HL-60/S4 treated with retinoic acid at 250 ng/mL for 4 days and 3 days (cell line): Measurements from ENCODE around the gene EYS.

Source experiments
- in situ Hi-C: fragments of 300-500 bp; cut with MboI; formaldehyde crosslinking; loops from 2 replicates; pipeline ENCODE4 v1.7.0; 2022; ENCODE audit warnings: low sequenced_read_pairs

Gene EYS

DNA sequence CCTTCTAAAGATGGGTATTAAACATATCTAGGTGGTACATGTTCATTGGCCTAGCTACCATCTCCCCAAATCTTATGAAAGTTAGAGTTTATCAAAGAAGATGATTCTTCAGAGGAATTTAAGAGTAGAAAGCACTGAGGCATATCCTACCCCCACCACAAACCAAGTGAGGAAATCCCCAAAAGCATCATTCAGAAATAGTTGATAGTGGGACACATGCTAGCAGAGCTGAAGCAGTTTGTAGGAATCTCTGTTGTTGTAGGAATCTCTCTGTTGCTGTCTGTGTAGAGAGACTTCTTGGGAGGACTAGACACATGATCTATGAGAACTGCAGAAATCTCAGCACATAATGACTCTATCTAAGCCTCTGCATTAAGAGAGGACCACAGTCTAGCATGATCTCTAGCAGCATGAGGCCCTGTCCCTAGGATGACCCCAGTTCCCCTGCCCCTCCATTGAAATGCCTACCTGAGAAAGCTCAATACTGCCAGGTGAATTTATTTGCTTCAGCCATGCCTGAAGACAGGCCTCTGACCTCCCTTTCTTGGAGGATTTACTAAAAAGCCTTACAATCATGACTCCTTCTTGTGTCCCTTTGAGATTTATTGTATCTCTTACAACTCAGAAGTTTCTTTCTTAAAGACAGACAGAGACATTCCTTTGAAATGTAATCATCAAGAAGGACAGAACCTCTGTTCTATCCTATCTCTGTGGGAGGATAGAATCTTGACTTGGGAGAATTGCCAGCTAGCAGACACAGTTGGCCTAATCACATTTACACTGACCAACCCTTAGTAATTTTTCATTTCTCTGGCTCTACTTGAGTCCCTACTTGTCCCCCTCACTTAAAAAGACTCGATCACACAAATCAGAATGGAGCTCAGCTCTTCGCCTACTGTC, 1489.1 kb downstream of the EYS start:
- in situ Hi-C loops: no loop called here

DNA sequence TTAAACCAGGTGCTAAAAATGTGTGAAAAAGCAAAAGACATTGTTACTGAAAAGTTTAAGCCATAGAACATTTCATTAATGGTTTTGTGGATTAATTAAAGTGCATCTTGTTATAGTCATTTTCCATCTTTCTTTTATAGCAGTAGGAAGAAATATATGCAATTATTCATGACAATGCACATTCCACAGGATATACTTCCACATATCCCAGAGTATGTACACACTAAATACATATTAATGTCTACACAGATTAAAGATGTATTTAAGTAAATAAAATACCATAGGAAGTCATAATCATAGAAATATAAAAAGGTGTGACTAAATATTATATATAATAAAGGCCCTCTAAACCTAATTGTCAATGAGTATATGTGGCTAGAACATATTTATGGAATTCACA, 1492.7 kb downstream of the EYS start:
- in situ Hi-C loops: no loop called here

DNA sequence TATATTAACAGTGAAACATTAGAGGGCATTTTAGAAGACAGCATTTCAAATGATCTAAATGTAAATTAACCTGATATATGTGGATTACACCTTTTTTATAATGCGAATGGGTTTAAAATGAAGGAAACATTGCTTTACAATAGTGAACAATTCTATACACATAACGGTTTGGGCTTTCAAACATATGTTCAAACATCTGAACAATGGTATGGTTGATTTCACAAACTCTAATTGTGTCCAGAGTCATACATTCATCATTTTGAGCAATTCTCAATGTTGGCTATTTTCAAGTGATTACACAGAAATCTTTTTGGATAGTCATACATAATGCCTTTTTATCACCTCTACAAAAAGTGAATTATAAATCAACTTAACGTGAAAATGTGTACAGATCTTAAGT, 1493.3 kb downstream of the EYS start:
- in situ Hi-C loops: no loop called here

DNA sequence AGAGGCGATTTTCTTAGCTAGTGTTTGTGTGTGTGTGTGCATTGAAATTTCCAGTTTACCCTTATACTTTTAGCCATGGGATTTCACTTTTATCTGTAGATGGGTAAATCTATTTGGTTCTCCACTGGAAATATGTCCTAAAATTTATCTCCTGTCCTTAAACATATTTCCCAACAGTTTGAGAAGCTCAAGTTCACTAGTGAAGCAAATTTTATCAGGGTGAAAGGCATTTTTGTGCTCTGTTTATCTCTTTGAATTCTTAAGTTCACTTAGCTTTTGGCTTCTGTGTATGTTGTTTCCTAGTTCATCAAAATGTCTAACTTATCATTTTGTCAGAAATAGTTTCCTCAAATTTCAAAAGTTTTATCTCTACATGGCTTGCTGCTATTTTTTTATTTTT, 1509.8 kb downstream of the EYS start:
- in situ Hi-C loops: no loop called here

DNA sequence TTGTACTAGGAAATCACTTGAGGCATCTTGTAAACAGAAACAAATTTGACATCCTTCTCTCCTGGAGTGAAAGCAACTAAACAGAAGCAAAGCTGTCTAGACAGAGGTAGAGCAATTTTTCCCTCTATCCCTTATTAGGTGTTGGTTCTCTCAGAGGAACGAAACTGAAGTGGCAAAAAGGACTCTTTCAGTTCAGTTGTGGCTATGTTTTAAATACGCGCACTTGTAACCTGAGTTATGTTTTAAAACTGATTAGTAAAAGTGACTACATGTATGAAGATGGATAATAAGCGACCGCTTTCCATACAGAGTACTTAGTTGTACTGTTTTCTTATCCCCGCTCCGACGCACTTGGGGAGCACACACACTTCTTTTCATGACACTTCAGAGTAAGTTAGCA, 1520.4 kb downstream of the EYS start:
- in situ Hi-C loops: no loop called here

DNA sequence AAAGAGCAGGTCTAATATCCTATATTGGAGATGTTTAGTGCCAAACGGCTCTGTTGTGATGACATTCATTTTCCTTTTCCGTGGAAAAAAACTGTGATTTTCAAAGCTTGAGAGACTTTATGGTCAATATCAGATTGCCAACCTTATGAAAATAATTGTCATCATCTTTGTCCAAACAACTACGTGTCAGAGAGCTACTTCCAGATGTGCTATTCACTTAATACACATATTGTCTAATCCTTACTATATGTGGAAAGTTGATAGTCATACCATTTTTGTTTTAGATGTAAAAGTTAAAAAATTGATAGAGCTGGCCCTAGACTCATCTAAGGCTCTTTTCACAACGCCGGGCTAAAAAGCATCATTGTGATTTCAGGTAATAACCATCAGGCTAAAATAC, 1521.4 kb downstream of the EYS start:
- in situ Hi-C loops: no loop called here

DNA sequence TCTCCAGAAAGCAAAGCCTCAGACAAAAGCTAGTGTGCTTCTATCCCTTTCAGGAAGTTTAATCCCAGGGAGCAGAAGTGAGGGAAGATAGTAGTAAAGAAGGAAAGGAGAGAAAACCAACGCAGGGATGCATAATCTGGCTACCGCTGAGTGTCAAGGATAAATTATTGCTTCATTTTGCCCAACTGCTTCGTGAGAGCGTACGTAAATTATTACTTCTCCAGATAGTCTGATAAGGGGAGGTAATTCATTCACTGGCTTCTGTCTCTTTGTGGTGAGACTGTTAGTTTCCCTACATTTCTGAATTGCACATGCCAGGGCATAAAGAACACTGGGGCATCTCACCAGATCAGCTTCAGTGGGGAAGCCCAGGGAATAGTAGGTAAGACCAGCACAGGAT, 1531.7 kb downstream of the EYS start:
- in situ Hi-C loops: no loop called here

DNA sequence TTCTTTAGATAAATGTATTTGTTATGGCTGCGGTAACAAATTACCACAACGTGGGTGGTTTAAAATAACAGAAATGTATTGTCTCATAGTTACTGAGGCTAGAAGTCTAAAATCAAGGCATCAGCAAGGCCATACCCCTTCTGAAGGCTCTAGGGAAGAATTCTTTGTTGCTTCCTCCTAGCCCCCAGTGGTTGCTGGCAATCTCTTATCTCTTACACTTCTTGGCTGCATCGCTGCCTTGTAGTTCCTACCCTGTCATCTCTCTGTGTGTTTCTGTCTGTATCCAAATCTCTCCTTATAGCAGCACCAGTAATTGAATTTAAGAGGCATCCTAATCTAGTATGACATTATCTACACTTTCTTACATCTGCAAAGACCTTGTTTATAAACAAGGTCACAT, 1536.7 kb downstream of the EYS start:
- in situ Hi-C loops: no loop called here

DNA sequence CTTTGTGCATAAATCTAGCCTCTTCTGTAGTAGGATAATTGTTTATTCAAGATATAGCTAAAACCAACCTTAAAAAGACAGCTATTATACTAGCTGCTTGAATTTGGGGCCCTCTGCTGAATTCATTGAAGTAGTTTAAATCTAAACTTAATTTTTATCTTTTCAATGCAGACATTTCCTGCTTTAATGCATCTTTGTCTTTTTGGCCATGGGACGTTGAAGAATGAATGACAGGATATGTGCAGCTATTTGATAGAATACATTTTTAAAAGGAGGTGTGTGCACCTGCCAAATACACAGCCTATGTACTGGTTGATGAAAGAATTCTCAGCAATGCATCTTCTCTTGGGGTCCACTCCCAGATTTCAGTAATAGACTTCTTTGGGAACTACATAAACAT, 1546.5 kb downstream of the EYS start:
- in situ Hi-C loops: no loop called here

DNA sequence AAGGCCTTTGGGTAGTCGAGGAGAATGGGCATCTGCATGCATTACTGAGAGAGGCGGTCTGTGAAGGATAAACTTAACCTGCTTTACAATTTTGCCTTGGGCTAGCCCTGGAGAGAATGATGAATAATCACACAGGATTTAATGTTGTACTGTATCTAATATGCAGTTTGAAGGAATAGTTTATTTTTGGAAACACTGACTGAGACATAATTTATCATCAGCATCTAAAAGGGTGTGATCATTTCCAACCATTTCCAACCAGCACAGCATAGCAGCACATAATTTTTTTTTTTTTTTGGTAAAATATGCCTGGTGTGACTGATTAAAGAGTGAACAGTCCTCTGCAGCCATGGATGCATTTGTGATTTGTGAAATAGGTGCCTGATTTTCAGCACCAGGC, 1552.0 kb downstream of the EYS start:
- in situ Hi-C loops: no loop called here

DNA sequence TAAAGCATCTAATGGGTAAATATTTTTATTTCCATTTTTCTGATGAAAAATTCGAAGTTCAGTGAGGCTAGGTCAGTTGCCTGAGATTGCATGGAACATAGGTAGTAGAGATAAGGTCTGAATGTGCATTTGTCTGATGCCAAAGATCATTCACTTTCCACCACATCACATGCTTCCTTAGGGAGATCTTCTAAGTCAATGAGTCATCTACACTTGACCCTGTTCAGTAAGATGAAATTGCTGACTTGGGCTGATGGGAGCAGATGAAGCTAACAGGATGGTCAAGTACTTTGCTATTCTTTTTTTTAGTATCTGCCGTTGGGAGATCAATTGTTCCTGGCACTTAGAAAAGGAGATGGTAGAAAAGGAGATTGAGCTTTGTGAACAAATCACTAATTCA, 1560.2 kb downstream of the EYS start:
- in situ Hi-C loops: no loop called here

DNA sequence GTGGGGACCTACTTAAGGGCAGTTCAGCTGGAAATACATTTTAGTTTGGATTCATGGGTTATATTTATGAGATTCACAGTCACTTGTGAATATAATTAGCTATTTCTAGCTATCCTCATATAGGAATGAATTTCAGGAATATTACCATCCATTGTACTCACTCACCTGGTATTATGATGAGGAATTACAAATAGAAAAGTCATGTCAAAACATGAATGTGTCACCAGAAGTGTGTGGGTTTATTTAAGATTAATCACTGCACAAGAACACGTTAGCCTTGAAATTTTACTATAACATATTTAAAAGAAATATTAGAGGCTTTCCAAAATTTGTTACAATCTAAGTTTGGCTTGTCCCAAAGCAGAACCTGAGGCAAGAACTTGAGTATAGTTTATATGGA, 1560.9 kb downstream of the EYS start:
- in situ Hi-C loops: no loop called here

DNA sequence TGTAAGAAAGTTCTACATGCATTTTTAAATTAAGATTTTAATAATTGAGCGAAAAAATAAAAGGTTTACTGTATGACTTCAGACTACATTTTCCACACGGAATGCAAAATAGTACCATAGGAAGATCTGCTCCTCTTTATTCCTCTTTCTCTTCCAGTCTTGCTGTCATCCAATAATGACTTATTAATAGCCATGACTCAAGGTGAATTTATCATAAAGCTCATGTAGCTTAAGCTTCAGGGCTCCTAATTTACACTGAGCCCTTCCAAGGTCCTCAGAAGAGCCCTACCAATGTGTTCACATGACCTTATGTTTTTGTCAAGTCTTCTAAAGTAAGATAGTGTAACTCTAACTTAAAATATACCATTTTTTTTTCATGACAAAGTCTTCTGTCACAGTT, 1561.4 kb downstream of the EYS start:
- in situ Hi-C loops: no loop called here

DNA sequence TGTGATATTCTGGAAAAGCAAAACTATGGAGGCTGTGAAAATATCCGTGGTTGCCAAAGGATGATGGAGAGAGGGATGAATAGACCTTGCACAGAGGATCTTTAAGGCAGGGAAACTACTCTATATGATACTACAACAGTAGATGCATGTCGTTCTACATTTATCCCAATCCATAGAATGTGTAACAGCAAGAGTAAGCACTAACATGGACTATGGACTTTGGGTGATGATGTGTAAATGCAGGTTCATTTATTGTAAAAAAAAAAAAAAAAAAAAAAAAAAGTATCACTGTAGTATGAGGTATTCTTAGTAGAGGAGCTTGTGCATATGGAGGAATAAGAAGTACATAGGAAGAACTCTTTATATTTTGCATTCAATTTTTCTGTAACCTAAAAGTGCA, 1563.9 kb downstream of the EYS start:
- in situ Hi-C loops: no loop called here

DNA sequence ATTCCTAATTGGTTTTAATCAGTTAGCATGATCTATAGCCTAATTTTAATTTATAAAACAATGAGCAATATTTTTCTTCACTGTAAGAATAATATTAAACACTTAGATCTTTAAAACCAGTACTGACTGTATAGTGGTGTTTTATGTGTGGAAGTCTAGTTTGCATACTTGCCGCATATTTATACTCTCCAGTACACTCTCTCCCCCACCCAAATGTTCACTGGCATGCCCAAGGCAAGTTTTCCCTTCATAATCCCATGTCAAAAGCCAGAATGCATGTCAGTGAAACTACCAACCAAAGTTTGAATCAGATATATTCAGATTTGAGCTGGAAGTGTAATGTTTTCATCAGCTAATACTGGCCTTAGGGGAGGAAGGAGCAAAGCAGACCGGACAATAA, 1565.3 kb downstream of the EYS start:
- in situ Hi-C loops: no loop called here

DNA sequence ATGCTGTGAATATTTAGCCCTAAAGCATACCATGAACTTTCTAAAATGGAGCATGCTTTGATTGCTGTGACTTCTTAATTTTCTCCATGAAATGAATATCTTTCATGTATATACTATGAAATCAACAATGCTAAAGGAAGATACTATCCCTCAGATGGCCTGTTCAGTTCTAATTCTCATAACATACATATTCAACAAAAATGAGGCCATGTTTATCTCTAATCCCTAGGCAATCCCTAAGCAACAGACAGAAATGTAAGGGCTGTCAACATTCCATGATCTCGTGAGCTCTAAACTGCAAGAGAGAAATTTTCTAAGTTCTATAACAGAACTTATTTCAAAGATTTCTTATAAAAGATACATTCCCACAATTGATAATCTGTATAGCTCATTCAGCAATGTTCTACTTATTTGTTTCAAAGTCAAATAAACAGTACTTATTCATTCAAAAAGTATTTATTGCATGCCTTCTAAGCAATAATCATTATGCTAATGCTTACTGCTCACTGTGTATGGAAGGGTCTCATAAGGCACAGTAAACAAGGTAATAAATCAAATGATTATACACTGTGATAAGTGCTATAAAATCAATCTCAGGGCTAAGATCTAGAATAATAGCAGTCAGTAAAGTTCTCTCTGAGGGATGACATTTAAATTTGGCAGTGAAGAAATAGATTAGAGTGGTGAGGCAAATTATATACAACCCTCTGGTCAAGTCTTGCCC, 1578.6 kb downstream of the EYS start:
- in situ Hi-C loops: no loop called here

DNA sequence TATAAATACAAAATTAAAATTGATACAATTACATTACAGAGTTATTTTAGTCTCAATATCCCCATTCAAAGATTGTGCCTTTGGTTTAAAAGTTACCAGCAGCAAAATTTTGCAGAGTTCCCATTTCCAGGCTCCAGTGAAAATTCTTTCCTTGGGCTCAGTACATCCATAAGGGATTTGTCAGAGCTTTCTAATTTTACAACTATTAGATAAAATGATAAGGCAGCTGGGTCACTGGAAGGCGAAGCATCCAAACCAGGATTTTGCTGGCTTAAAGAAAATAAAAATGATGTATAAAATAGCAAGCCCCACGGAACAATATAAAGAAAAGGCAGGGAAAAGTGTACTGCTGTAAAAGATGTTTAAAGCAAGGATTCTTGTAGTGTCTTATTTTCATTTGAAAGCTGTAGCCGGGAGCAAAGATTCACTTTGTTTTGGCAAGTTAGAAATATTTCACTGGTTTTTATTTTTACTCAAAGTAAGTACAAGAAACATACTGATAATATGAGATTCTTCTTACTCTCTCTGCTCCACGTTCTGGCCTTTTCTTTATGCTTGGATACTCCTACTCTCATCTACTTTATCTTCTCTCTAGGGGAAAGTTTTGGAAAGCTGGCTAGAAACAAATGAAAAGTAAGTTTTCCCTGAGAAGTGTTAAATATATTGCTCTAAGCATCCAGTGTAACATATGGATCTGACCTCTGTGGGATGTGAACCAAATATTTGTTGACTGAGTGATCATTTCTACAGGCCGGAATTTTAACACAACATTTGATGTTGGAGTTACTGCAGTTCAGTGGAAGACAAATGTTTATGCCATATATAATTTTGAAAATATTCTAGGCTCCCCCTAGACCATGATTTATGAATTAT, 1583.0 kb downstream of the EYS start:
- in situ Hi-C loops: no loop called here

DNA sequence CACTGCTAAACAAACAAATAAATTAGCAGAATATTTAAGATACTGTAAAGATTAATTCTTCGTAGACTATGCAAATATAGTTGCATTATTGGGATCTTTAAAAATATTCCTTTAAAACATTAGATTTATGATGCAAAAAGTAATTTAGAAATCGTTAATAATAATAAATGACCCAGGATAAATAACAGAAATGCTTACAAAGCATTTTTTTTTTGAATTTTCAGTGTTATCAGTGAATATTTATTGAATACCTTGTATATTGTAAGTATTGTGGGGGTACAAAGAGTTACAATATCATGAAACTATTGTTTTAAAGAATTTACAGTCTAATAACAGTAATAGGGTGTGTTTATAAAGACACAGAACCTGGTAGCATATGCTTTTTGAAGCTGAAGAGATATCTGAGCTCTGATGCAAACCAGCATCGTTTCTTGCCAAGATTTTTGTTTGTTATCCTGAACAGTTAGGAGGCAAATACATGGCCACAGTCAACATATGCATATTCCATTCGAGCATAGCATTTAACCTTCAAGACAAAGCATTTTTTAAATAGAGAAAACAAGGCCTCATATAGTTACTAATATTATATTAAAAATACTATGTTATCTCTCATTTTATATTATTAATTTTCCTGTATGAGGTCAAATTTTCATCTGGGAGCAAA, 1584.2 kb downstream of the EYS start:
- in situ Hi-C loops: no loop called here

DNA sequence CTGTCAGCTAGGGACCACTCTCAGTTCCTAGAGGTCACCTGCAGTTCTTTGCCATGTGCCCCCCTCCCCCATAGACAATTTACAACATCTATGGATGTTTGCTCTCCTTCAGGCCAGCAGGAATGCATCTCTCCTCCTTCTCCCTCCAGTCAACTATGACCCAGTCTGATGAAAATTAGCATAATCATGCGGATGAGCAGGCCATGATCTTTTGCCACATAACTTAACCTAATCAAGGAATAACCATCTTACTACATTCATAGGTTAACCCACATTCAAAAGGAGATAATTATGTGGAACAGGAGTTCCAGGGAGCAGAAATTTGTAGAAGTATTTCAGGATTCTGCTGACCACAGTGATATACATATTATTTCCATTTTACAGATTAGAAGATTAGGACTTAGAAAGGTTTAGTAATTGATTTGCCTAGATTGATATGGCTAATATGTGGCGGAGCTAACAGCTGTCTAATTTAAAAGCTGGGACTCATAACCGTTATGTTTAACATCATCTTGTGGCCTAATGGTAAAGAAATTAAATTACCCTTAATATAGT, 1585.9 kb downstream of the EYS start:
- in situ Hi-C loops: no loop called here

DNA sequence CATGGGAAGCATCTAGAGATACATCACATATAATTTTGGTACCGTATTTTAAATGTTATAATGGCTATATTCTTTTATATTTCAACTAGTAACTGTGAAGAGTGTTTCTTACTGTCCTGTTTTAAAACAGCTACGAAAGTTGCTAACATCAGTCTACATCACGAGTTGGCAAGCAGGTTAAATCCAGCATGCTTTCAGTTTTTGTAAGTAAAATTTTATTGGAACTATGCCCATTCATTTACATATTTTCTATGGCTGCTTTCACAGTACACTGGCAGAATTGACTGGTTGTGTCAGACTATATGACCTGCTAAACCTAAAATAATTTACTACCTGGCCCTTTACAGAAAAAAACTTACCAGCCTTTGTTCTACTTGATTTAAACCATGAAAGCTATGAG, 1593.3 kb downstream of the EYS start:
- in situ Hi-C loops: no loop called here

DNA sequence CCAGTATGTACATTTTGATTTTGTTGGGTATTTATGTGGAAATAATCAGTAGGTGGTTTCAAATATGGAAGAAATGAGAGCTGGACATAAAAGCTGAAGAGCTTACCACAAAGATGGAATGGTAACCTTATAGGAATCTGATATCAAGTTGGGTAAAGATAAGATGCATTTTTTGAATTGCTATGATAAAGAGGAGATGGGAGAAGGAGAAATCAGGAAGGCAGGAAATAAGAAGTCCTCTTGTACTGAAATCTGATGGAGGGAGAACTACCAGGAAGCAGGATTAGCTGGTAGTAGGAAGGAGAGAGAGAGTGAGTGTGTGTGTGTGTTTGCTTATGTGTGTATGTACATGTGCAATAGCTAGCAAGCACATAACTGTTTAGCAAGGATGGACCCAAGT, 1603.0 kb downstream of the EYS start:
- in situ Hi-C loops: no loop called here
